GM12878 (cell line): ENCODE measurements around the gene ACTA2. TPM values are rescaled to one million over a fixed set of nuclear protein-coding genes. Genes with fewer than 3 reads are reported as not detected.

Experiments used
- ATAC-seq: fragments of 200-7000 bp; cut with Tn5 transposase; 3 replicates; pipeline ENCODE4 v1.9.1; 2020; ENCODE audit warnings: mild to moderate bottlenecking, moderate library complexity
- BruUV-seq: library from RNA; stranded (reverse); fragments of 400-500 nt; replicated peaks from 2 replicates; lab custom pipeline; 2021; lab: Mats Ljungman, UMichigan
- CTCF ChIA-PET: fragments of 300-600 bp; sonication (Branson Sonifier 250); formaldehyde crosslinking; extraction: SDS; loops from one replicate; lab custom pipeline; 2021; ENCODE audit warnings: inconsistent platforms; lab: Yijun Ruan, JAX
- POLR2A ChIA-PET: fragments of 350-600 bp; formaldehyde crosslinking; extraction: SDS; loops from one replicate; lab custom pipeline; 2021; ENCODE audit warnings: inconsistent platforms; lab: Charles Lee
- RAD21 ChIA-PET: fragments of 300-600 bp; sonication (Branson Sonifier 250); formaldehyde crosslinking; loops from one replicate; lab custom pipeline; 2023; ENCODE audit warnings: antibody characterized with exemption; ENCODE audit not compliant: unreplicated experiment; lab: Charles Lee
- SMC1A ChIA-PET: fragments of 300-600 bp; sonication (Branson Sonifier 250); formaldehyde crosslinking; loops from one replicate; lab custom pipeline; 2023; ENCODE audit not compliant: unreplicated experiment, uncharacterized antibody; lab: Charles Lee
- DNase-seq: peaks from one replicate; pipeline ENCODE4 v3.0.0-alpha.2; 2011; ENCODE audit warnings: low read depth, low spot score
- FAIRE-seq: peaks from 3 replicates; lab custom pipeline; 2011; peaks lifted over from hg19 to GRCh38; lab: Jason Lieb, UNC
- H2AFZ ChIP-seq: 2 replicates; pipeline ENCODE4 v1.6.0; 2011; ENCODE audit warnings: low read depth, low read length, control low read depth; ENCODE audit not compliant: control insufficient read depth
- H3K27ac ChIP-seq: 2 replicates; pipeline ENCODE4 v1.5.1; 2011; ENCODE audit warnings: control low read depth; ENCODE audit not compliant: control insufficient read depth, insufficient read depth
- H3K27me3 ChIP-seq, 2 experiments: replicated peaks in 1 of 2; 2 replicates each; pipeline versions ENCODE4 v1.6.0 to v1.6.1; 2011; ENCODE audit warnings: low read length in 1 of 2; ENCODE audit not compliant: control insufficient read depth in 2 of 2, insufficient read depth in 2 of 2
- H3K36me3 ChIP-seq, 2 experiments: 2 replicates each; pipeline ENCODE4 v1.5.1; 2011; ENCODE audit warnings: low read length in 1 of 2; ENCODE audit not compliant: control insufficient read depth in 2 of 2, insufficient read depth in 2 of 2
- H3K4me1 ChIP-seq: 2 replicates; pipeline ENCODE4 v1.6.1; 2011; ENCODE audit warnings: mild to moderate bottlenecking, low read length, moderate library complexity, mixed read lengths; ENCODE audit not compliant: control insufficient read depth, insufficient read depth
- H3K4me2 ChIP-seq: 2 replicates; pipeline ENCODE4 v1.6.0; 2011; ENCODE audit warnings: control low read depth; ENCODE audit not compliant: control insufficient read depth, insufficient read depth
- H3K4me3 ChIP-seq: fragments of 200-600 bp; sonication (generic); 2 replicates; pipeline ENCODE4 v1.5.1; 2016
- H3K79me2 ChIP-seq: 2 replicates; pipeline ENCODE4 v1.6.0; 2011; ENCODE audit warnings: low read length; ENCODE audit not compliant: control insufficient read depth, insufficient read depth
- H3K9ac ChIP-seq: 2 replicates; pipeline ENCODE4 v1.8.0; 2011; ENCODE audit warnings: low read length, control low read depth, mixed read lengths; ENCODE audit not compliant: control insufficient read depth, insufficient read depth
- H3K9me3 ChIP-seq: replicated peaks from 3 replicates; pipeline ENCODE4 v1.5.1; 2011; ENCODE audit warnings: mild to moderate bottlenecking, low read length; ENCODE audit not compliant: control insufficient read depth, insufficient read depth
- H4K20me1 ChIP-seq: 2 replicates; pipeline ENCODE4 v1.6.0; 2011; ENCODE audit not compliant: control insufficient read depth, insufficient read depth
- BCL3 ChIP-seq: IDR thresholded peaks from 2 replicates; pipeline ENCODE4 v1.6.1; 2011; ENCODE audit warnings: borderline replicate concordance, low read depth, mild to moderate bottlenecking, moderate library complexity, low read length; ENCODE audit not compliant: insufficient read depth, poor library complexity, severe bottlenecking
- CHD2 ChIP-seq: IDR thresholded peaks from 2 replicates; pipeline ENCODE4 v1.6.1; 2011; ENCODE audit warnings: low read depth, low read length, improper control_type of control experiment, borderline replicate concordance
- EP300 ChIP-seq, 2 experiments: fragments of 150-350 bp in 1 of 2; IDR thresholded peaks; 2 replicates each; pipeline ENCODE4 v1.6.1; 2011 to 2012; ENCODE audit warnings: low read depth in 2 of 2, low read length in 2 of 2, borderline replicate concordance in 1 of 2, improper control_type of control experiment in 1 of 2, inconsistent platforms in 1 of 2; ENCODE audit not compliant: control insufficient read depth in 1 of 2
- HCFC1 ChIP-seq: fragments of 150-350 bp; IDR thresholded peaks from 2 replicates; pipeline ENCODE4 v1.6.1; 2014; ENCODE audit warnings: low read length
- HDAC6 ChIP-seq: fragments of 200-600 bp; sonication (generic); IDR thresholded peaks from one replicate; pipeline ENCODE4 v1.8.0; 2017; ENCODE audit warnings: antibody characterized with exemption; ENCODE audit not compliant: unreplicated experiment
- MYC ChIP-seq: IDR thresholded peaks from 2 replicates; pipeline ENCODE4 v1.6.1; 2011; ENCODE audit warnings: mild to moderate bottlenecking, low read length, moderate library complexity, inconsistent platforms; ENCODE audit not compliant: insufficient read depth, insufficient replicate concordance, insufficient read length, severe bottlenecking
- NFYB ChIP-seq: IDR thresholded peaks from 2 replicates; pipeline ENCODE4 v1.6.1; 2011; ENCODE audit warnings: low read depth, mild to moderate bottlenecking, low read length, improper control_type of control experiment, moderate library complexity; ENCODE audit not compliant: insufficient read depth
- NR2C1 ChIP-seq: fragments of 450-650 bp; IDR thresholded peaks from 2 replicates; pipeline ENCODE4 v1.6.1; 2017; ENCODE audit warnings: antibody characterized with exemption, mild to moderate bottlenecking, moderate library complexity
- RUNX3 ChIP-seq: IDR thresholded peaks from 2 replicates; pipeline ENCODE4 v1.6.1; 2012; ENCODE audit warnings: low read length, inconsistent platforms
- SP1 ChIP-seq: IDR thresholded peaks from one replicate; pipeline ENCODE4 v1.6.1; 2011; ENCODE audit warnings: low read depth, low read length
- WGBS: methylation state at CpG from one replicate; pipeline ENCODE4 v1.1.6; 2016; ENCODE audit warnings: low lambda C conversion rate; ENCODE audit not compliant: insufficient replicate concordance, insufficient coverage; ENCODE audit errors: missing lambda C conversion rate; 5-methylcytosine and 5-hydroxymethylcytosine counted together
- in situ Hi-C: fragments of 300-500 bp; cut with MboI; formaldehyde crosslinking; loops from 9 replicates; pipeline ENCODE4 v1.14.3; 2018; ENCODE audit warnings: mixed read lengths
- intact Hi-C: fragments of 100-400 bp; cut with micrococcal nuclease; formaldehyde crosslinking; loops from one replicate; pipeline ENCODE4 v1.14.2; 2022; ENCODE audit not compliant: unreplicated experiment
- polyA plus RNA-seq, 11 experiments: library from polyadenylated mRNA; depleted of rRNA in 4 of 11; unstranded in 6 of 11; stranded (reverse) in 5 of 11; fragments of >200 nt; fragmentation: Nextera tagmentation in 4 of 11; fragmentation: Illumina TruSeq in 1 of 11; extraction: Ambion mirVana in 4 of 11; extraction: Trizol in 1 of 11; gene quantifications; 1 replicate in 1 of 11; 2 replicates in 10 of 11; pipeline versions ENCODE4 v1.2.1 to v1.2.3, GENCODE V29; 2011 to 2016; ENCODE audit warnings: inconsistent platforms in 2 of 11, missing spikeins in 2 of 11, low read depth in 1 of 11
- total RNA-seq, 4 experiments: library from RNA; depleted of rRNA in 3 of 4; stranded (reverse); fragments of >200 nt in 3 of 4; fragmentation: Illumina TruSeq in 1 of 4; extraction: Trizol in 1 of 4; gene quantifications; 2 replicates each; pipeline versions ENCODE4 v1.2.1 to v1.2.3, GENCODE V29; 2013 to 2021
- TF ChIP-seq, protein P1 (sequence below): fragments of 450-650 bp; IDR thresholded peaks from 2 replicates; pipeline ENCODE4 v1.6.1; 2017; ENCODE audit warnings: borderline replicate concordance
- TF ChIP-seq, protein P2 (sequence below): IDR thresholded peaks from 2 replicates; pipeline ENCODE4 v1.6.1; 2012; ENCODE audit warnings: low read depth, low read length, improper control_type of control experiment

The ACTA2 gene
- total and polyA plus RNA-seq, 10 of the 15 experiments (the other 5 are each of a cell fraction or from before 2014, with no cell fraction given) = 7.4 to 78.2 (median 32.4) TPM

GRCh38 chr10:88941026-88941425 is 11.5 kb downstream of the ACTA2 start:
- in situ Hi-C loops (no loop called here), intact Hi-C loops (no loop called here)
- no peaks in the 10 kb centered on the region for H3K79me2 ChIP-seq
- no peak overlapping the region for H3K9ac ChIP-seq
- 96% methylated on average over 6 of the region's 6 CpGs for WGBS
- ChIA-PET RAD21 (interaction anchor here (2.0 kb wide), 1 partner anchor 275 kb away, joined by 5 read pairs; no protein-coding TSS in a partner anchor), CTCF (interaction anchor here (0.7 to 1.7 kb wide), 3 partner anchors 8 to 276 kb away, joined by 3 to 12 read pairs (median 6); no protein-coding TSS in a partner anchor), POLR2A (no interaction called here), SMC1A (interaction anchor here (1.5 to 1.6 kb wide), 3 partner anchors 48 to 270 kb away, joined by 4 to 5 read pairs (median 4); no protein-coding TSS in a partner anchor)
- TF ChIP-seq HCFC1 = no peak
- TF ChIP-seq NR2C1 = no peak
- TF ChIP-seq BCL3 = no peak
- no peak for TF ChIP-seq SP1
- no peak for TF ChIP-seq NFYB
- no peak for TF ChIP-seq HDAC6
- TF ChIP-seq MYC = no peak
- TF ChIP-seq, protein P1, sequence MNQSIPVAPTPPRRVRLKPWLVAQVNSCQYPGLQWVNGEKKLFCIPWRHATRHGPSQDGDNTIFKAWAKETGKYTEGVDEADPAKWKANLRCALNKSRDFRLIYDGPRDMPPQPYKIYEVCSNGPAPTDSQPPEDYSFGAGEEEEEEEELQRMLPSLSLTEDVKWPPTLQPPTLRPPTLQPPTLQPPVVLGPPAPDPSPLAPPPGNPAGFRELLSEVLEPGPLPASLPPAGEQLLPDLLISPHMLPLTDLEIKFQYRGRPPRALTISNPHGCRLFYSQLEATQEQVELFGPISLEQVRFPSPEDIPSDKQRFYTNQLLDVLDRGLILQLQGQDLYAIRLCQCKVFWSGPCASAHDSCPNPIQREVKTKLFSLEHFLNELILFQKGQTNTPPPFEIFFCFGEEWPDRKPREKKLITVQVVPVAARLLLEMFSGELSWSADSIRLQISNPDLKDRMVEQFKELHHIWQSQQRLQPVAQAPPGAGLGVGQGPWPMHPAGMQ = no peak
- TF ChIP-seq, protein P2, sequence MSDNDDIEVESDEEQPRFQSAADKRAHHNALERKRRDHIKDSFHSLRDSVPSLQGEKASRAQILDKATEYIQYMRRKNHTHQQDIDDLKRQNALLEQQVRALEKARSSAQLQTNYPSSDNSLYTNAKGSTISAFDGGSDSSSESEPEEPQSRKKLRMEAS = no peak
- no peak for TF ChIP-seq EP300 (IDR thresholded peaks at IDR 0.05; ENCODE audit: borderline replicate concordance in 1 of 2, control insufficient read depth in 1 of 2, low read depth in 2 of 2, low read length in 2 of 2)
- no peak for TF ChIP-seq RUNX3
- TF ChIP-seq CHD2 = no peak
- ATAC-seq (no peak), DNase-seq (no peak), FAIRE-seq (no peak)
- no peaks in the 10 kb centered on the region for H3K27me3 ChIP-seq
- H3K27ac ChIP-seq = no peak overlapping the region
- H3K4me3 ChIP-seq = no peak overlapping the region
- no peaks in the 10 kb centered on the region for H3K9me3 ChIP-seq
- H3K36me3 ChIP-seq = peaks cover 0 to 6% of the 10 kb centered on the region in 2 experiments; a peak in 3 of 4 replicates
- H4K20me1 ChIP-seq = no peaks in the 10 kb centered on the region
- peaks cover 4% of the 10 kb centered on the region for H3K4me1 ChIP-seq
- no TSS peak for BruUV-seq
- H2AFZ ChIP-seq = no peak overlapping the region
- no peak overlapping the region for H3K4me2 ChIP-seq
